GM23338 (cell line): ENCODE data around the gene AHR. TPM values are rescaled to one million over a fixed set of nuclear protein-coding genes. Genes with fewer than 3 reads are reported as not detected.

Source experiments
- ATAC-seq: fragments of 200-7000 bp; cut with Tn5 transposase; 3 replicates; pipeline ENCODE4 v1.9.1; 2020
- DNase-seq: peaks from one replicate; pipeline ENCODE4 v3.0.0-alpha.2; 2015; ENCODE audit warnings: low spot score
- H2AFZ ChIP-seq: fragments of 200-600 bp; sonication (generic); 2 replicates; pipeline ENCODE4 v1.8.0; 2016; ENCODE audit warnings: antibody characterized with exemption, mild to moderate bottlenecking, moderate library complexity
- H3F3A ChIP-seq: fragments of 200-600 bp; sonication (generic); replicated peaks from 2 replicates; pipeline ENCODE4 v1.8.0; 2017; ENCODE audit warnings: antibody characterized with exemption, mixed run types, low read depth
- H3K27ac ChIP-seq: fragments of 200-600 bp; sonication (generic); 2 replicates; pipeline ENCODE4 v1.6.1; 2016; ENCODE audit warnings: low read depth
- H3K27me3 ChIP-seq: fragments of 200-600 bp; sonication (generic); 2 replicates; pipeline ENCODE4 v1.8.0; 2016; ENCODE audit warnings: mild to moderate bottlenecking, mixed run types, moderate library complexity; ENCODE audit not compliant: insufficient read depth
- H3K36me3 ChIP-seq: fragments of 200-600 bp; sonication (generic); 2 replicates; pipeline ENCODE4 v1.8.0; 2016; ENCODE audit warnings: mild to moderate bottlenecking; ENCODE audit not compliant: insufficient read depth
- H3K4me1 ChIP-seq: fragments of 200-600 bp; sonication (generic); 2 replicates; pipeline ENCODE4 v1.8.0; 2016; ENCODE audit warnings: mild to moderate bottlenecking, moderate library complexity; ENCODE audit not compliant: insufficient read depth
- H3K4me2 ChIP-seq: fragments of 200-600 bp; sonication (generic); 2 replicates; pipeline ENCODE4 v1.7.1; 2017; ENCODE audit warnings: mixed run types
- H3K4me3 ChIP-seq: fragments of 200-600 bp; sonication (generic); 2 replicates; pipeline ENCODE4 v1.6.1; 2016; ENCODE audit warnings: mixed run types
- H3K79me2 ChIP-seq: fragments of 200-600 bp; sonication (generic); replicated peaks from 2 replicates; pipeline ENCODE4 v1.8.0; 2017; ENCODE audit warnings: mild to moderate bottlenecking; ENCODE audit not compliant: insufficient read depth
- H3K9me2 ChIP-seq: fragments of 200-600 bp; sonication (generic); 2 replicates; pipeline ENCODE4 v1.8.0; 2017; ENCODE audit not compliant: insufficient read depth
- H4K20me1 ChIP-seq: fragments of 200-600 bp; sonication (generic); replicated peaks from 2 replicates; pipeline ENCODE4 v1.8.0; 2017; ENCODE audit warnings: mild to moderate bottlenecking; ENCODE audit not compliant: insufficient read depth
- H3K27ac Mint-ChIP-seq: 2 replicates; pipeline ENCODE4 v1.8.0; 2020; ENCODE audit warnings: inconsistent platforms, mild to moderate bottlenecking, moderate library complexity, mixed read lengths
- H3K27me3 Mint-ChIP-seq: 3 replicates; pipeline ENCODE4 v1.8.0; 2022; ENCODE audit warnings: low read depth, mild to moderate bottlenecking, moderate library complexity, mixed read lengths, inconsistent platforms; ENCODE audit not compliant: insufficient read depth, poor library complexity
- H3K36me3 Mint-ChIP-seq: 3 replicates; pipeline ENCODE4 v1.8.0; 2021; ENCODE audit warnings: low read depth, mild to moderate bottlenecking, inconsistent platforms, moderate library complexity, mixed read lengths
- H3K4me1 Mint-ChIP-seq: 3 replicates; pipeline ENCODE4 v1.8.0; 2020; ENCODE audit warnings: mild to moderate bottlenecking, inconsistent platforms, mixed read lengths
- H3K4me3 Mint-ChIP-seq: 3 replicates; pipeline ENCODE4 v1.8.0; 2021; ENCODE audit warnings: moderate library complexity, mild to moderate bottlenecking, inconsistent platforms, mixed read lengths
- H3K9me3 Mint-ChIP-seq: 3 replicates; pipeline ENCODE4 v1.8.0; 2020; ENCODE audit warnings: moderate library complexity, mild to moderate bottlenecking, inconsistent platforms, mixed read lengths
- CREB1 ChIP-seq: fragments of 250-450 bp; sonication (Bioruptor Pico); IDR thresholded peaks from 2 replicates; pipeline ENCODE4 v1.5.0; 2020; ENCODE audit warnings: low read depth, mild to moderate bottlenecking, moderate library complexity
- CTCF ChIP-seq, 2 experiments: fragments of 200-600 bp in 1 of 2; sonication (generic) in 1 of 2; conservative IDR thresholded peaks; 2 replicates each; pipeline versions ENCODE4 v1.5.1 to v1.6.1; 2016 to 2017; ENCODE audit warnings: antibody characterized with exemption in 2 of 2, low read depth in 2 of 2, mild to moderate bottlenecking in 2 of 2, moderate library complexity in 1 of 2
- ETS1 ChIP-seq: IDR thresholded peaks from 2 replicates; pipeline ENCODE4 v1.6.1; 2016; ENCODE audit warnings: antibody characterized with exemption
- EZH2 ChIP-seq: fragments of 200-600 bp; sonication (generic); IDR thresholded peaks from one replicate; pipeline ENCODE4 v1.8.0; 2017; ENCODE audit warnings: antibody characterized with exemption, mild to moderate bottlenecking, low read depth; ENCODE audit not compliant: unreplicated experiment
- EZH2phosphoT487 ChIP-seq: fragments of 200-600 bp; sonication (generic); IDR thresholded peaks from one replicate; pipeline ENCODE4 v1.8.1; 2018; ENCODE audit warnings: antibody characterized with exemption; ENCODE audit not compliant: unreplicated experiment
- JUNB ChIP-seq: IDR thresholded peaks from one replicate; pipeline ENCODE4 v1.6.1; 2016; ENCODE audit warnings: antibody characterized with exemption; ENCODE audit not compliant: unreplicated experiment
- NANOG ChIP-seq: IDR thresholded peaks from 2 replicates; pipeline ENCODE4 v1.6.1; 2016; ENCODE audit warnings: antibody characterized with exemption, borderline replicate concordance
- POLR2AphosphoS5 ChIP-seq: IDR thresholded peaks from 2 replicates; pipeline ENCODE4 v1.6.1; 2016; ENCODE audit warnings: antibody characterized with exemption, low read depth
- REST ChIP-seq: IDR thresholded peaks from one replicate; pipeline ENCODE4 v1.6.1; 2018; ENCODE audit warnings: antibody characterized with exemption; ENCODE audit not compliant: unreplicated experiment
- STAT1 ChIP-seq: IDR thresholded peaks from one replicate; pipeline ENCODE4 v1.6.1; 2016; ENCODE audit warnings: antibody characterized with exemption; ENCODE audit not compliant: unreplicated experiment
- ZNF114 ChIP-seq: fragments of 250-450 bp; sonication (Bioruptor Pico); IDR thresholded peaks from 2 replicates; pipeline ENCODE4 v1.5.0; 2020; ENCODE audit warnings: mild to moderate bottlenecking, moderate library complexity
- ZNF331 ChIP-seq: fragments of 250-450 bp; sonication (Bioruptor Pico); IDR thresholded peaks from 2 replicates; pipeline ENCODE4 v1.5.0; 2020; ENCODE audit warnings: low read depth, mild to moderate bottlenecking, moderate library complexity
- ZNF462 ChIP-seq: fragments of 250-450 bp; sonication (Bioruptor Pico); IDR thresholded peaks from 2 replicates; pipeline ENCODE4 v1.5.0; 2020; ENCODE audit warnings: mild to moderate bottlenecking, moderate library complexity
- polyA plus RNA-seq: library from polyadenylated mRNA; unstranded; fragments of >200 nt; fragmentation: Nextera tagmentation; extraction: Ambion mirVana; gene quantifications from 2 replicates; pipeline ENCODE4 v1.2.1, GENCODE V29; 2016
- total RNA-seq: library from RNA; depleted of rRNA; stranded (reverse); fragments of >200 nt; shearing (Covaris generic); gene quantifications from 2 replicates; pipeline ENCODE4 v1.2.3, GENCODE V29; 2014

AHR gene
- total and polyA plus RNA-seq, 2 experiments from 2014 or later: 3.4 to 14.9 TPM

GRCh38 chr7:17275749-17276671, 22.4 kb upstream of the AHR start:
- Histone ChIP-seq H3K4me3 (no peak overlapping the region), H3K79me2 (no peaks in the 10 kb centered on the region), H3K4me2 (no peak overlapping the region), H3K4me1 (no peaks in the 10 kb centered on the region), H4K20me1 (no peaks in the 10 kb centered on the region), H3K27ac (no peak overlapping the region), H2AFZ (no peak overlapping the region), H3F3A (no peaks in the 10 kb centered on the region), H3K9me2 (no peaks in the 10 kb centered on the region), H3K36me3 (no peaks in the 10 kb centered on the region), H3K27me3 (no peaks in the 10 kb centered on the region)
- no peak for ATAC-seq
- H3K4me3 Mint-ChIP-seq: no peak overlapping the region
- no peak overlapping the region for H3K27ac Mint-ChIP-seq
- TF ChIP-seq ZNF462 (CRISPR knock-in tag): no peak
- TF ChIP-seq CTCF (conservative IDR thresholded peaks at IDR 0.05; ENCODE audit: low read depth in 2 of 2): no peak
- no peak for TF ChIP-seq ZNF114 (CRISPR knock-in tag)
- no peak for TF ChIP-seq REST
- TF ChIP-seq EZH2phosphoT487: no peak
- no peak for TF ChIP-seq EZH2
- no peak for TF ChIP-seq STAT1
- TF ChIP-seq JUNB: no peak
- no peak for TF ChIP-seq NANOG
- no peak for TF ChIP-seq CREB1 (CRISPR knock-in tag)
- TF ChIP-seq POLR2AphosphoS5: no peak
- TF ChIP-seq ETS1: no peak
- TF ChIP-seq ZNF331 (CRISPR knock-in tag): no peak
- H3K4me1 Mint-ChIP-seq: peaks cover 5% of the 10 kb centered on the region; the same call in 1 of the 3 replicates
- H3K36me3 Mint-ChIP-seq: no peaks in the 10 kb centered on the region; the same call in 2 of the 3 replicates
- DNase-seq: no peak
- H3K9me3 Mint-ChIP-seq: peaks cover under 1% of the 10 kb centered on the region; the same call in 1 of the 3 replicates
- peaks cover 2% of the 10 kb centered on the region for H3K27me3 Mint-ChIP-seq
